IgD-negative memory B cell (primary cell): Measurements from ENCODE around the gene FGF22. TPM values are rescaled to one million over a fixed set of nuclear protein-coding genes. Genes with fewer than 3 reads are reported as not detected.
"Not testable (repeated sequence)": the region's sequence is repeated elsewhere in the genome, so short reads cannot be mapped to it uniquely, and the experiment has no call there.

Source experiments
- H3K27ac Mint-ChIP-seq, 3 donors: one replicate each; pipeline ENCODE4 v1.8.0; 2020 to 2022; ENCODE audit warnings: mild to moderate bottlenecking in 3 of 3, mixed read lengths in 3 of 3, moderate library complexity in 1 of 3
- H3K27me3 Mint-ChIP-seq: one replicate; pipeline ENCODE4 v1.8.0; 2021; ENCODE audit warnings: mixed read lengths
- H3K36me3 Mint-ChIP-seq: one replicate; pipeline ENCODE4 v1.8.0; 2020; ENCODE audit warnings: mild to moderate bottlenecking, mixed read lengths
- H3K4me1 Mint-ChIP-seq, 3 donors: one replicate each; pipeline ENCODE4 v1.8.0; 2020 to 2022; ENCODE audit warnings: mixed read lengths in 3 of 3, mild to moderate bottlenecking in 1 of 3
- H3K4me3 Mint-ChIP-seq, 4 donors: one replicate each; pipeline ENCODE4 v1.8.0; 2020 to 2022; ENCODE audit warnings: mild to moderate bottlenecking in 4 of 4, mixed read lengths in 4 of 4, moderate library complexity in 3 of 4
- H3K9me3 Mint-ChIP-seq, 3 donors: one replicate each; pipeline ENCODE4 v1.8.0; 2020 to 2021; ENCODE audit warnings: mixed read lengths in 3 of 3, mild to moderate bottlenecking in 1 of 3
- polyA plus RNA-seq: library from polyadenylated mRNA; unstranded; fragments of 300-500 nt; fragmentation: Illumina TruSeq; gene quantifications from one replicate; pipeline ENCODE4 v1.2.3, GENCODE V29; 2021

The FGF22 gene
- polyA plus RNA-seq, 1 donor from 2014 or later = not detected

GRCh38 chr19:662207-662961, 22.7 kb downstream of the FGF22 start:
- H3K9me3 Mint-ChIP-seq = no peaks in the 10 kb centered on the region
- peak overlapping the region; percentile 94 to 100 (median 96) for H3K4me3 Mint-ChIP-seq
- H3K27me3 Mint-ChIP-seq = no peaks in the 10 kb centered on the region
- peaks cover 6% of the 10 kb centered on the region for H3K36me3 Mint-ChIP-seq
- H3K4me1 Mint-ChIP-seq = peaks cover 13 to 23% (median 13%) of the 10 kb centered on the region in 3 donors
- H3K27ac Mint-ChIP-seq = peak overlapping the region; percentile 96 to 100 (median 98)

GRCh38 chr19:662962-663681, 23.4 kb downstream of the FGF22 start, which contains the start of gene RNF126:
Gene RNF126 (minus strand): TSS chr19:663214. CDS start chr19:663121, 93 bp downstream.
- Mint-ChIP-seq H3K36me3 (peaks cover 6% of the 10 kb centered on the region), H3K4me1 (peaks cover 12 to 23% (median 13%) of the 10 kb centered on the region in 3 donors), H3K4me3 (peak within 1 kb of the TSS; percentile 94 to 100 (median 96)), H3K27ac (peak within 1 kb of the TSS; percentile 96 to 100 (median 98)), H3K27me3 (no peaks in the 10 kb centered on the region), H3K9me3 (no peaks in the 10 kb centered on the region)

GRCh38 chr19:663682-664117, 24.0 kb downstream of the FGF22 start:
- peaks cover 6% of the 10 kb centered on the region for H3K36me3 Mint-ChIP-seq
- H3K9me3 Mint-ChIP-seq = no peaks in the 10 kb centered on the region
- no peaks in the 10 kb centered on the region for H3K27me3 Mint-ChIP-seq
- H3K4me3 Mint-ChIP-seq = peak overlapping the region; percentile 82 to 94 (median 90)
- peaks cover 12 to 23% (median 13%) of the 10 kb centered on the region in 3 donors for H3K4me1 Mint-ChIP-seq
- peak overlapping the region; percentile 77 to 100 (median 96) for H3K27ac Mint-ChIP-seq

- peaks cover 0 to 4% (median 0%) of the 10 kb centered on the region in 3 donors for H3K9me3 Mint-ChIP-seq
- H3K27me3 Mint-ChIP-seq = peaks cover 5% of the 10 kb centered on the region
- peaks cover 6% of the 10 kb centered on the region for H3K36me3 Mint-ChIP-seq
- peaks cover 7 to 15% (median 8%) of the 10 kb centered on the region in 3 donors for H3K4me1 Mint-ChIP-seq
- H3K27ac Mint-ChIP-seq = peak overlapping the region in 2 of 3 donors; percentile 87 to 100
- peak overlapping the region; percentile 12 to 94 (median 54) for H3K4me3 Mint-ChIP-seq
Observed at GRCh38 chr19:664913-665443, 25.3 kb downstream of the FGF22 start.

- H3K27me3 Mint-ChIP-seq, H3K36me3 Mint-ChIP-seq, H3K9me3 Mint-ChIP-seq, H3K4me1 Mint-ChIP-seq: not testable (repeated sequence)
- Mint-ChIP-seq H3K27ac (peak overlapping the region in 2 of 3 donors; percentile 73 to 81), H3K4me3 (peak overlapping the region in 2 of 4 donors; percentile 49 to 65)
Observed at GRCh38 chr19:666985-667573, 27.4 kb downstream of the FGF22 start.

GRCh38 chr19:668675-669434, 29.2 kb downstream of the FGF22 start:
- not testable (repeated sequence) for H3K9me3 Mint-ChIP-seq

GRCh38 chr19:670609-671075, 31.0 kb downstream of the FGF22 start:
- H3K36me3 Mint-ChIP-seq = peaks cover 2% of the 10 kb centered on the region
- peaks cover 20% of the 10 kb centered on the region for H3K27me3 Mint-ChIP-seq
- H3K4me1 Mint-ChIP-seq = peaks cover 4 to 8% (median 4%) of the 10 kb centered on the region in 3 donors
- H3K27ac Mint-ChIP-seq = peak overlapping the region in 1 of 3 donors; percentile 42
- peaks cover 0 to 4% (median 0%) of the 10 kb centered on the region in 3 donors for H3K9me3 Mint-ChIP-seq
- H3K4me3 Mint-ChIP-seq = no peak overlapping the region

More at GRCh38 chr19:668675-669434, 29.2 kb downstream of the FGF22 start:
- H3K27me3 Mint-ChIP-seq, H3K36me3 Mint-ChIP-seq, H3K4me1 Mint-ChIP-seq: not testable (repeated sequence)
- Mint-ChIP-seq H3K4me3 (peak overlapping the region in 1 of 4 donors; percentile 42), H3K27ac (peak overlapping the region in 2 of 3 donors; percentile 46 to 84)

GRCh38 chr19:674282-675151, 34.8 kb downstream of the FGF22 start:
- H3K36me3 Mint-ChIP-seq = no peaks in the 10 kb centered on the region
- H3K9me3 Mint-ChIP-seq = no peaks in the 10 kb centered on the region
- peak overlapping the region in 2 of 3 donors; percentile 17 to 75 for H3K27ac Mint-ChIP-seq
- no peak overlapping the region for H3K4me3 Mint-ChIP-seq
- peaks cover 26% of the 10 kb centered on the region for H3K27me3 Mint-ChIP-seq
- peaks cover 4 to 5% (median 5%) of the 10 kb centered on the region in 3 donors for H3K4me1 Mint-ChIP-seq

GRCh38 chr19:676007-676338, 36.3 kb downstream of the FGF22 start:
- Mint-ChIP-seq H3K27me3 (peaks cover 24% of the 10 kb centered on the region), H3K27ac (no peak overlapping the region), H3K9me3 (no peaks in the 10 kb centered on the region), H3K36me3 (no peaks in the 10 kb centered on the region), H3K4me3 (peak overlapping the region in 1 of 4 donors; percentile 21), H3K4me1 (peaks cover 4 to 7% (median 5%) of the 10 kb centered on the region in 3 donors)

- peak within 1 kb of the TSS; percentile 17 to 75 (median 64) for H3K27ac Mint-ChIP-seq
- peaks cover 24% of the 10 kb centered on the region for H3K27me3 Mint-ChIP-seq
- peak within 1 kb of the TSS in 3 of 4 donors; percentile 21 to 38 (median 32) for H3K4me3 Mint-ChIP-seq
- H3K9me3 Mint-ChIP-seq = no peaks in the 10 kb centered on the region
- H3K4me1 Mint-ChIP-seq = peaks cover 4 to 7% (median 5%) of the 10 kb centered on the region in 3 donors
- no peaks in the 10 kb centered on the region for H3K36me3 Mint-ChIP-seq
Observed at GRCh38 chr19:676339-677105, 36.8 kb downstream of the FGF22 start, which contains the start of gene FSTL3. Gene FSTL3 (plus strand): TSS chr19:676392. CDS start chr19:676424, 32 bp downstream.

GRCh38 chr19:677201-677600, 37.5 kb downstream of the FGF22 start:
- Mint-ChIP-seq H3K27ac (no peak overlapping the region), H3K9me3 (no peaks in the 10 kb centered on the region), H3K4me3 (no peak overlapping the region), H3K36me3 (no peaks in the 10 kb centered on the region), H3K4me1 (peaks cover 4 to 7% (median 5%) of the 10 kb centered on the region in 3 donors), H3K27me3 (peaks cover 24% of the 10 kb centered on the region)

GRCh38 chr19:677601-678436, 38.1 kb downstream of the FGF22 start:
- peaks cover 4 to 7% (median 5%) of the 10 kb centered on the region in 3 donors for H3K4me1 Mint-ChIP-seq
- H3K27ac Mint-ChIP-seq = peak overlapping the region in 1 of 3 donors; percentile 60
- no peaks in the 10 kb centered on the region for H3K36me3 Mint-ChIP-seq
- peaks cover 24% of the 10 kb centered on the region for H3K27me3 Mint-ChIP-seq
- peak overlapping the region; percentile 23 to 66 (median 44) for H3K4me3 Mint-ChIP-seq
- no peaks in the 10 kb centered on the region for H3K9me3 Mint-ChIP-seq
